Stimulated activated CD8-positive, alpha-beta memory T cell treated with anti-CD3 and anti-CD28 coated beads, Interleukin-7, amount 100 ng/mL, for 4 hours (primary cell): ENCODE measurements around the gene SLC1A2.
"Not testable (repeated sequence)": the region's sequence is repeated elsewhere in the genome, so short reads cannot be mapped to it uniquely, and the experiment has no call there.

Source experiments
- DNase-seq, 2 donors: peaks; one replicate each; pipeline ENCODE4 v3.0.0-alpha.2; 2020; ENCODE audit warnings: low read depth in 2 of 2

The SLC1A2 gene

GRCh38 chr11:35226756-35227155 lies 192.6 kb downstream of the SLC1A2 start:
- not testable (repeated sequence) for DNase-seq

DNA sequence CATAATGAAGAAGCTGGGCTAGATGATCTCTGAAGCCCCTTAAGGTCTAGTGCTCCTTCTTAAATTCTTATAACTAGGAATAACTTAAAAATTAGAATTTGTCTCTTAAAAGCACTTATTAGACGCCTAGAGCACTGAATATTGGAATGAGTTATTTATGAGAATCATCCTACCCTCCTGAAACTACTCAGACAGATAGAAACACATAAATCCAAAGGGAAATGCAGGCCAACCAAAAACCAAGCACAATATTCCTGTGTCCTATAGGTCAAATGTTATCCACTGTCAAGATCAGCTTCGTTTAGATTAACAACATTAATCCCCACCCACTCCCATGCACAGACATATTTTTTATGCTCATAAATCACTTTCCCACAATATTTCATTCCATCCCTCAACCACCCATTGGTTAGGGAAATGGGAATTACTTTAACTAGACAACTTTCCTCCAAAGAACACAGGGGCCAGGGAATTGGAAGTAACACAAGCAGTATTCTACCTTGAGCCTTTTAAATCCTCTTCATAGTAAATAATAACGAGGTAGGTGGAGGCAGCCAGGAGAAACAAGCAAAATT lies 193.3 kb downstream of the SLC1A2 start:
- DNase-seq: no peak

DNA sequence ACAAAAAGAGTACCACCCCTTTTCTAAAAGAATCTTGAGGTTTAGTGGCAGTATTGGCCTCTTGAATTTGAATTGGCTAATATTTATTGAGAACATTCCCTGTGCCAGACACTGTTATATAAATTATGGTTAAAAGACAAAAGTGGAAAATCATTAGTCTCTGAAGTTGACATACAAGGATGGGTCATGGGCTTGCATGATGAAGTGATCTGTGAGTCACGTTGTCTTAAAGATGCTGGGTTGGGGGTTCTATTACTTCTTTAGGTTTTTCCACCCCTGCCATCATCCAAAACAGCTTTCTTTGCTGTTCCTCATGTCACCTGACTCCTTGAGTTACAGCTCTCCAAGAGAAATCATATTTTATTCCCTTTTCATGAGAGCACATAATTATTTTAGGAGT lies 195.4 kb downstream of the SLC1A2 start:
- DNase-seq: no peak

DNA sequence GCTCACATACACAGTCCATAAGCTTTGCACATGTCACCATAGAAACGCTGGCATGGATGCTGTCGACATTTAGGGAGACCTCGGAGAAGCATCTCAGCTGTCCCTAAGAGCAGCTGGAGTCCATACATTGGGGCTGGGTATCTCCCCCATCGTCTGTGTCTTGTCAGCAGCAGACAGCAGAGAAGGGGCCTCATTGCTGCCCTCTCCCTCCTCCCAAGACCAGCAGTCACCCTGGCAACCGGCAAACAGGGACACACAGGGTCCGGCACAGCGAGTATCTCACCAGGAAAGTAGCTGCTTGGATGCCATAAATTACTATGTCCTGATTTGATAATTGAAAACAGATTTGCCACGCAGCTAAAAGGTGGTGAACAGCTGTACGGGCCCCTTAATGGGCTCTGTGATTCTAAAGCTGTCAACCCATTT lies 196.0 kb downstream of the SLC1A2 start:
- no peak for DNase-seq

DNA sequence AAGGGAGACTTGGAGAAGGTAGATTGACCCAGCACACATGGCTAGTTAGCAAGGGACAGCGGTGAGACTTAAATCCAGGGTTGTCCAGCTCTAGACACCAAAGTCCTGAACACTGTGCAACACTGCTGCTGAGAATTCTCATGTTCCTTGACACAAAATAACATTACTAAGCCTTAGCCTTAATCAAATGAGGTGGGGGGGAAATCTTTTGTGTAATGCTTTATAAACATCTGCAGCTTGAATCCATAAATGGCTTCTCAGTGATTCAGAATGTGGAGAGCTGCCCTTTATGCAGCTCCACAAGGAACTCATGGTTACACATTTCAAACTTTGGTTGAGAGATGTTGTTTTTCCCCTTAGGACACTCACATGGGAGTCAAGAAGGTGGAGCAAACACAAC lies 200.4 kb downstream of the SLC1A2 start:
- DNase-seq: no peak

- DNase-seq: no peak
Measured at GRCh38 chr11:35216962-35217678, 202.2 kb downstream of the SLC1A2 start.

DNA sequence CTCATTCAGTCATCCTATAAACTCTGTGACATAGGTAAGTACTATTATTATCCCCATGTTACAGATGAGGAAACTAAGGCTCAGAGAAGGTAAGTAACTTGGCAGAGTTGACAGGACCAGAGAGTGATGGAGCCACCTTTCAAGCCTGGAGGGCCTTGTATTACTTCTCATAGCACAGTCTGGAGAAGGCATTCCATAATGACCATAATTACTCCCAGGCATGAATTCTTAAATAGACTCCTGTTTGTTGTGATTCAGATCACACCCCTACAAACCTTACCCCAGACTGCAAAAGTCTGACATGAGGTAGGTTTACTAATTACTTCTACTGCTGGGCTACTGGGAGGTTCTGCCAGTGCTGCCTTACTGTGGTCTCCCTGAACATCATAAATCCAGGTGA lies 203.4 kb downstream of the SLC1A2 start:
- no peak for DNase-seq

DNA sequence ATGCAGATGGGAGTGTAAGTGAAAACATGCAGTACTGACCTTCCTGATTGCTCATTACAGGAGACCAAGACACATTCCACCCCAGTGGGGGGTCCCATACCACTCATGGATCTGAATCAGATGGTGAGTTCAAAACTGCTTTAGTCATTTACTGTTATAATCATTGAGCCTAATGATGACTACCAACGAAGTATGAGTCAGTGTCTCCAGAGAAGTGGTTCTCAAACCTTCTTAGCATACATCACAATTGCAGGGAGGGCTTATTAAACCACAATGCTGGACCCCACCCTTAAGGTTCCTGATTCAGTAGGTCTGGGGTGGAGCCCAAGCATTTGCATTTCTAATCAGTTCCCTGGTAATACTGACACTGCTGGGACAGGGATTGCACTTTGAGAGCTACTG lies 204.6 kb downstream of the SLC1A2 start:
- peak; percentile 23 to 32 for DNase-seq

- DNase-seq: no peak
Measured at GRCh38 chr11:35214226-35214770, 205.1 kb downstream of the SLC1A2 start.

DNA sequence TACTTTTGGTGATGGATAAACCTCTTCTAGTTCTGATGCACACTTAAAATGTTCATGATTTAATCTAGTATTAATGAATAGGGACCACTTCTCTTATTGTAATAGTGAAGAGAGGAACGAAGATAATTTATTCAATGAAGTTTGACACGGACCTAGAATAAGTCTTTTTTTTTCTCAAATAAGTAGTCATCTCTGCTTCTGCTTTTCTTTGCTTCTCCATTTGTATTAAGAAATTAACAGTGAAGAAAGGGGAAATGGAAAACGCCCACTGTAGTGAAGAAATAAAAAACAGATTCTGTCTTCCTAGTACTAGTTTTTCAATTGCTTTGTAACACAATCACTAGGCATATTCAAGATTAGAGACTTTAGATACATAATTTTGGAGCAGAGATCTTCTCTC lies 207.4 kb downstream of the SLC1A2 start:
- DNase-seq: no peak

GRCh38 chr11:35210876-35211546 lies 208.3 kb downstream of the SLC1A2 start:
- no peak for DNase-seq

DNA sequence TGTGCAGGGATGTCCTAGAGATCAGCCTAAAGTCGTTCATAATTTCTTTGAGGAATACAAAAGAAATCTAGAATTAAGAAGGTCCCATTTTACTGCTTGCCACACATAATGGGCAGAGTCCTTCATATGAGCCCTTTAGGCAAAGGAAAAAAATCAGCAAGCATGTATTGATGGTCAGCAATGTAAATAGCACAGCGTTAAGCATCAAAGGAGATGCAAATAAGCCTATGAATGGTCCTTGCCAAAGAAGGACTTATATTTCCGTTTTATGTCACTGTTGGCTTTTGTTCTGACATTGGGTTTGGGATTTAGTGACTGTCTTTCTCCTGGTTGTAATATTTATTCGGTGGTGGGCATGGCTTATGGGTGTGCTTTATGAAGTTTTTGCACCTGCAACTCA lies 210.6 kb downstream of the SLC1A2 start:
- no peak for DNase-seq

DNA sequence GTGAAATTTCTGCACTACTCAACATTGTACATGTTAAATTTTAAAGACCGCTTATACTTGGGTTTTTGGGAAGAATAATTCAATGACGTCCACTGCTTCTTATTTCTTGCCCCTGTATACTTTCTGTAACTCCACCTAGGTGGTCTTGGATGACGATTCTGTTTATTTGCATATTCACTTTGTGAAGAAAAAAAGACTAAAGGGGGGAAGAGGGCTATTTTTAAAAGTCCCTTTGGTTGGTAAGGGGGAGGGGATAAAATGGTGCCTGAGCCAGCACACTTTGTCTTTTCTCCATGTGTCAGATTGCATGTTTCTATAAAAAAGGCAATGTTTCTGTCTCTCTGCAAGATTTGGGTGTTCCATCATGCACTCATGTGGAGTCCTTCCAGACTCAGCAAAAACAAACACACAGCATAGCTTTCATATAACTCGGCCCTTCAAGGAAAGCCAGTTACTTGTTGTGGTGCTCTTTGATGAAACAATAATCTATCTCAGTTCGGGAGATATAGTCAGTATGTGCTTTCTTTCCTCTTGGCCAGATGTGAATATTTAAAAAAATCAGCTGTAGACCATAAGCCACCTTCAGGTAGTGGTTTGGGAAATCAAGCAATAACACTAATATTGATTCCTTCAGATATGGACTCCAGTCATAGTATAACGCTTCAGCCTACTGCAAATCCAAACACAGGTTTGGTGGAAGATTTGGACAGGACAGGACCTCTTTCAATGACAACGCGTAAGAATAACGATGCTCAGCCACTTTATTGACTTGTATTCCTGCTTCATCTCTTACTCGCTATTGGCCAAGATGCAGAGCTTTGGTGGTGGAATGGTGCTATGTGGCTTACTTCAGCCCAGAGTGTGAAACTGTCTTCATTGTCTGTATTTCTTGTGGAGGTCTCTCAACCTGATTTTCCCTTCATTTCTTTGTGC lies 211.6 kb downstream of the SLC1A2 start:
- DNase-seq: no peak

DNA sequence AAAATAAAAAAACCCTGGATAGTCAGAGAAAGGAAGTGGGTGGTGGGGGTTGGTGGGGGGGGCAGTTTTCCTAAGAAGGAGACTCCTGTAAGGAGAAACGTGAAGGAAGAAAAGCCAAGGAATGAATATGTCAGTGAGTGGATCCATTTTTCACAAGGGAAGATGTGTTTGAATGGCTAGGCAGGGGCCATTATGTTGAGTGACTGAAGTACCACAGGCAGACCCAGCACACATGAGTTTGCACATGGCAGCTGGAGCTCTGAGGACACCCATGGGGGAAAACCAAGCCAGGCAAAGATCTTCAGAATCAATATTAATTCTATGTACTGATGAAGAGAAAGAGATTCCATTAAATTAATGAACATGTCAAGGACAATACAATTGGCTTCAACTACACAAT lies 212.7 kb downstream of the SLC1A2 start:
- DNase-seq: no peak

DNA sequence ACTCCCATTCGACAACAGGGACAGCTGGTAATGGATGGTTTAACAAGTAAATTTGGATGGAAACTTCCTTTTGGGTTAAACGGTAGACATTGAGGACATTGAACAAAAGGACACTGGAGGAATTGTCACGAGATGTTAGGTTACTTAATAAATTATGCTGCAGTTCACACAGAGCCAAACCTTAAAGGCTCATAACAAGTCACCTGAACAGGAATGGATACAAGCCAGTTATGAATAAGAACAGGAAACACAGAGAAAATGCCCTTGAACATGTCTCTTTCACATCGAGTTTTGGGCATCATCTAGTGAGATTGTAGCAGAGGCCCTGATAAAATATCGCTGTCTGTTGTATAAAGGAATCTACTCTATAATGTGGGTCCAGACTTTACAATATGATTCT lies 214.7 kb downstream of the SLC1A2 start:
- no peak for DNase-seq
